RWPE1 (cell line): ENCODE results near the gene ADH1B.
"Not testable (repeated sequence)": the region's sequence is repeated elsewhere in the genome, so short reads cannot be mapped to it uniquely, and the experiment has no call there.

Experiments used
- CTCF ChIA-PET: fragments of 350-600 bp; sonication (Branson Sonifier 250); formaldehyde crosslinking; extraction: SDS; loops from one replicate; lab custom pipeline; 2021; lab: Yijun Ruan, JAX
- POLR2A ChIA-PET: fragments of 400-600 bp; formaldehyde crosslinking; extraction: SDS; loops from one replicate; lab custom pipeline; 2020; ENCODE audit warnings: antibody characterized with exemption; ENCODE audit not compliant: low non-redundant PET; lab: Yijun Ruan, JAX
- DNase-seq: peaks from one replicate; pipeline ENCODE4 v3.0.0; 2012; ENCODE audit warnings: low spot score
- H3K27ac ChIP-seq: fragments of 450-650 bp; 2 replicates; pipeline ENCODE4 v1.5.1; 2017
- CTCF ChIP-seq: fragments of 450-650 bp; conservative IDR thresholded peaks from 2 replicates; pipeline ENCODE4 v1.5.1; 2017; ENCODE audit warnings: low read depth, mild to moderate bottlenecking

Gene ADH1B

DNA sequence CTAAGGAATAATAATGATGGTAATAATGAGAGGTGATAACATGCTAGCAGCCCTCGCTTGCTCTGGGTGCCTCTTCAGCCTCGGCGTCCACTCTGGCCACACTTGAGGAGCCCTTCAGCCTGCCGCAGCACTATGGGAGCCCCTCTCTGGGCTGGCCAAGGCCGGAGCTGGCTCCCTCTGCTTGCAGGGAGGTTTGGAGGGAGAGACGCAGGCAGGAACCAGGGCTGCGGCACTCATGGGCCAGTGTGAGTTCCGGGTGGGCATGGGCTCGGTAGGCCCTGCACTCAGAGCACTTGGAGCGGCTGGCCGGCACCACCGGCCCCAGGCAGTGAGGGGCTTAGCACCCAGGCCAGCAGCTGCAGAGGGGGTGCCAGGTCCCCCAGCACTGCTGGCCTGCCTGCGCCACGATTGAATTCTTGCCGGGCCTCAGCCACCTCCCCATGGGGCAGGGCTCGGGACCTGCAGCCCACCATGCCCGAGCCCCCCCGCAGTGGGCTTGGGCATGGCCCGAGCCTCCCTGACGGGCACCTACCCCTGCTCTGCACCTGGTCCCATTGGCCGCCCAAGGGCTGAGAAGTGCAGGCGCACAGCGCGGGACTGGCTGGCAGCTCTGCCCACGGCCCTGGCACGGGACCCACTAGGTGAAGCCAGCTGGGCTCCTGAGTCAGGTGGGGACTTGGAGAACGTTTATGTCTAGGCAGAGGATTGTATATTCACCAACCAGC is 38.4 kb upstream of the ADH1B start:
- H3K27ac ChIP-seq: no peak overlapping the region
- no peak for TF ChIP-seq CTCF
- ChIA-PET POLR2A (no interaction called here), CTCF (no interaction called here)
- no peak for DNase-seq

- ChIA-PET CTCF (interaction anchor here (0.8 kb wide), 1 partner anchor 19 kb away, joined by 3 read pairs; no protein-coding TSS in a partner anchor), POLR2A (no interaction called here)
- no peak for DNase-seq
- no peak for TF ChIP-seq CTCF
- H3K27ac ChIP-seq: no peak overlapping the region
These were observed 36.7 kb upstream of the ADH1B start for GRCh38 chr4:99357948-99358347.

DNA sequence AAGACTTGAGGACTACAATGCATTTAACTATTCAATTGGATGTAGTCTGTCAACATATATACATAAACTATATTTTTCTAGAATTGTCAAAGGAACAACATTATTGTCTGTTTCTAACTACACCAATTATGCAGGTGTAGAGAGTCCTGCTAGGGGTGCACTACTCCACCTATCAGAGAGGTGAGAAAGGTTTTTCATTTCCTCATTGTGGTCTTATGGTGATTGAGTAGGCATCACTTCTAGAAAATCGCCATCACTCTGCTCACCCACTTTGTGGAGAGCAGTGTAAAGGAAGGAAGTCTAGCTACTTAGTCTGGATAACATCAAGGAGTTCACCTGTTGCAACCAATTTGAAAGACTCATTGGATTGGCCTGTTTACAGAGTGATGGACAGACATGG is 35.8 kb upstream of the ADH1B start:
- ChIA-PET CTCF (interaction anchor here (0.6 kb wide), 1 partner anchor 254 kb away, joined by 3 read pairs; no protein-coding TSS in a partner anchor), POLR2A (no interaction called here)
- TF ChIP-seq CTCF: no peak
- no peak overlapping the region for H3K27ac ChIP-seq
- DNase-seq: no peak

GRCh38 chr4:99356149-99356548 is 34.9 kb upstream of the ADH1B start:
- CTCF ChIA-PET, DNase-seq, POLR2A ChIA-PET, H3K27ac ChIP-seq: not testable (repeated sequence)

- TF ChIP-seq CTCF: no peak
- POLR2A ChIA-PET: no interaction called here
- no peak within 1 kb of the TSS for H3K27ac ChIP-seq
- no peak for DNase-seq
- CTCF ChIA-PET: interaction anchor here (0.6 kb wide), 1 partner anchor 200 kb away, joined by 5 read pairs; no protein-coding TSS in a partner anchor
These were observed 31.7 kb upstream of the ADH1B start, which contains the start of gene ADH1C for GRCh38 chr4:99352602-99353537. Gene ADH1C, minus strand, starts transcription at chr4:99352746. Its CDS starts 71 bp downstream, at chr4:99352675.

DNA sequence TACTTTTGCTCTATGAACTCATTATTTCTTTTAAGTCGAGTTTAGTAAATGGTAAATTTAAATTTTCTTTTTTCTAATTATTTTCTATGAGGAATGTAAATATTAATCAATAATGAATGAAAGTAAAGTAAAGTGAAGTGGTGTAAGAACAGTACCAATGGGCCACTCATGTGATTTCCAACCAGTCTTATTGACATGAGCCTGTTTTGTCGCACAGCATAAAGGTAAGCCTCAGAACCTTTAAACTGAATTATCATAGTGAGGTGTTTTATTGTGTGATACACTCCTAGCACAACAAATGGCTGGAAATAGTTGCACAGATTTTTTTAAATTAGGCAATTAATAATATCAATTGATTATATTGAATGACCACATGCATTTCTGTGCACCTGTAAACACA is 30.3 kb upstream of the ADH1B start:
- DNase-seq: no peak
- no peak overlapping the region for H3K27ac ChIP-seq
- no peak for TF ChIP-seq CTCF
- CTCF ChIA-PET: no interaction called here
- POLR2A ChIA-PET: no interaction called here
